Measurements from ENCODE around the gene NAA16.
"Not testable (repeated sequence)": the region's sequence is repeated elsewhere in the genome, so short reads cannot be mapped to it uniquely, and the experiment has no call there.

Gene NAA16

GRCh38 chr13:41405367-41405766 is 94.3 kb downstream of the NAA16 start:
- no peak for DNase-seq (ENCODE audit: extremely low read depth in 1 of 2, low read depth in 1 of 2)

DNA sequence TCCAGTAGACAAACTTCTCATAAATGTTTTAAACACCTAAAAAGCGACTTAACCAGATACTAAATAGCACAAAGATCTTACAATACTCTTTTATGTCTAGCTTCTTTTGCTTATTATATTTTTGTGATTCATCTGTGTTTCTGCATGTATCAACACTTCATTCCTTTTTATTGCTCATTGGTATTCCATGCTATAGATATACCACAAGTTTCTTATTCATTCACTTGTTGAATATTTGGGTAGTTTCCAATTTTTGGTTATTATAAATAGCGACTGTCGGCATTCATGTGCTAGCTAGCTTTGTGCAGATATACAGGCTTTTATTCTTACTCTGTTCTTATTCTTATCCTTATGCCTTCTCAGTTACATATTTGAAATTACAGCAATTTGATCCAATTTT is 96.3 kb downstream of the NAA16 start:
- no peak for DNase-seq (ENCODE audit: extremely low read depth in 1 of 2, low read depth in 1 of 2)

DNA sequence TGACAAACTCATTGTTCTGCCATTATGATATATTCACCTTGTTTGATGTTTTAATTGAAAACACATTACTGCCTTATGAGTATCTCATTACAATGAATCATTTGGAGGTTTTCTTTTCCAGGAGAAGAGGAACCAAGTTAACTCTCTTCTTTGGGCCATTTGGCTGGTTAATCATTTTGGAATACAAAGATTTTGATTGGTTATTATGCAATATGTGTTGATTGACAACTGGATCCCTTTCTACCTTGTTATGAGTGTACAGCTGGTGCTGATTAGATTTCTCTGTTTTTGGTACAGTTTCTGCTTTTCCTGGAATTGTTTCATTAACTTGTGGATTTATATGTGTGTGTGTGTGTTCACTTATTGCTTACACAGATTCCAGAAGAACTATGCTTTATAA is 97.1 kb downstream of the NAA16 start:
- DNase-seq (ENCODE audit: extremely low read depth in 1 of 2, low read depth in 1 of 2), result no peak

DNA sequence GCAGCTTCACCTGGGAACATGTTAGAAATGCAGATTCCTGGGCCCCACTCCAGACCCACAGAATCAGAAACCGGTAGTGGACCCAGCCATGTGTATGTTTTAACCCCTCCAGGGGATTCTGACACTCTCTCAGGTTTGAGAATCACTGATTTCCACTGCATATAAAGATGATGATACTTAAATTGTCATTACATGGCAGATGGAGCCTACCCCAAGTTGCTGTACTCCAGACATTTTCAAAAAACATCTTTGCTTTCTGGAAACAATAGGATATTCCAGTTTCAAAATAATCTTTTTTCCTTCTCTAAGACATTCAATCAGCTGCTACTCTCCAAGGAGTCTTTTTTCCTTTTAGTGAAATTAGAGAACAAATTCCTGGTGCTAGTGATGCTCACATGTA is 97.7 kb downstream of the NAA16 start:
- no peak for DNase-seq (ENCODE audit: extremely low read depth in 1 of 2, low read depth in 1 of 2)

- no peak for DNase-seq (ENCODE audit: extremely low read depth in 1 of 2, low read depth in 1 of 2)
Measured at GRCh38 chr13:41409611-41410010, 98.5 kb downstream of the NAA16 start.

DNA sequence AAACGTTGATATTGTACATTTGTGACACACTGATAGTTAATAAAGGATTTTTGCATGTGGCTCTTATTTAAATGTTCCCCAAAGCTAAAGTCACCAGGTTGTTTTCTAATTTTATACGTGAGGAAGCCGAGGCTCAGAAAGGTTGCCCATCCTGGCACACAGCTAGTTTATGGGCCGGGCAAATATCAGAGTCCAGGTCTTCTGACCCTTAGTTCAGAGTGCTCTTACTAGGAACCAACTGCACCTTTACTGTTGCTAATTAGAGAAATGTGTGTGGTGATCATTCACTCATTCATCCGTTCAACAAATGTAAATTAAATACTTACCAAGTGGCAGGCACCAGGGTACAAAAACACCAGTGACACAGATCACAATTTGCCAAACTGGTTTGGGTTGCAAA is 100.0 kb downstream of the NAA16 start:
- DNase-seq (ENCODE audit: extremely low read depth in 1 of 2, low read depth in 1 of 2), result no peak

GRCh38 chr13:41411522-41411921 is 100.5 kb downstream of the NAA16 start:
- no peak for DNase-seq (ENCODE audit: extremely low read depth in 1 of 2, low read depth in 1 of 2)

DNA sequence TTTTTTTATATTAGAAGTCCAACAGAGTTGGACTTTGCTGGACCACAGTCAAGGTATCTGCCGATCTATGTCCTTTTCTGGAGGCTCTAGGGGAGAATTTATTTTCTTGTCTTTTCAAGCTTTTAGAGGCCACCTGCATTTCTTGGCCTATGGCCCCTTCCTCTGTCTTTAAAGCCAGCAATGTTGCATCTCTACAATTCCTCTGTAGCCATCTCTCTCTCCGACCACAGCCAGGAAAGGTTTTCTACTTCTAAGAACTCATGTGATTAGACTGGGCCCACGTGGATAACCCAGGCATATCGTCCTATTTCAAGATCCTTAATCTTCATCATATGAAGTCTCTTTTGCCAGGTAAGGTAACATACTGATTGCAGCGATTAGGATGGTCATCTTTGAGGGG is 102.8 kb downstream of the NAA16 start:
- no peak for DNase-seq (ENCODE audit: extremely low read depth in 1 of 2, low read depth in 1 of 2)

GRCh38 chr13:41416276-41416675 is 105.2 kb downstream of the NAA16 start:
- no peak for DNase-seq (ENCODE audit: extremely low read depth in 1 of 2, low read depth in 1 of 2)

- no peak for DNase-seq (ENCODE audit: extremely low read depth in 1 of 2, low read depth in 1 of 2)
Measured at GRCh38 chr13:41418027-41418426, 107.0 kb downstream of the NAA16 start.

DNA sequence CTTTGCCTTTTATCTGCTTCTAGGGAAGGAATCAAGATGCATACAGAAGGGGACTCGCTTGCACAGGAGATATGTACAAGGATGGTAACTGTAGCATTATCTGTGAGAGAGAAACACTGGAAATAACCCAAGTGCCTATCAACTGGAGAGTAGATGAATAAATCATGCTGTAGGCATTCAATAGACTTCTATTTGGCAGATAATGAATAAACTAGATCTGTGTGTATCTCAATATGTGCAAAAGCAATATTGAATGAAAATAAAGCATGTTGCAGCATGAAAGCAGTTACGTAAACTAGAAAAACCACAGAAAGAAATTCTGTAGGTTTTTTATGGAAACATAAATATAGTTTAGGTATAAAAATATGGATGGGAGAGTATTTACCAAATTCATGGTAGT is 107.7 kb downstream of the NAA16 start:
- no peak for DNase-seq (ENCODE audit: extremely low read depth in 1 of 2, low read depth in 1 of 2)

DNA sequence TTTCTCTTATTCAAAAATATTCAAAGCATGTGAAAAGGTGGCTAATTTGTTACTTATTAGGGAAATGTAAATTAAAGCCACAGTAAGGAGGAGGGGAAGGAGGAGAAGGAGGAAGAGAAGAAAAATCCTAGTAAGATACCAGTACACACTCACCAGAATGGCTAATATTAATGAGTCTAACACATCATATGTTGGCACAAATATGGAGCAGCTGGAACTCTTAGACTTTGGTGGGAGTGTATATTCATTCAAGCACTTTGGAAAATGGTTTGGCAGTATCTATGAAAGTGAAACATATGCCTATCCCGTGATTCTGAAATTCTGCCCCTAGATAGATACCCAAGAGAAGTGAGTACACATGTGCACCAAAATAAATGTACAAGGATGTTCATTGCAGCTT is 108.1 kb downstream of the NAA16 start:
- DNase-seq (ENCODE audit: extremely low read depth in 1 of 2, low read depth in 1 of 2), result no peak

- no peak for DNase-seq (ENCODE audit: extremely low read depth in 1 of 2, low read depth in 1 of 2)
Measured at GRCh38 chr13:41420146-41420545, 109.1 kb downstream of the NAA16 start.

DNA sequence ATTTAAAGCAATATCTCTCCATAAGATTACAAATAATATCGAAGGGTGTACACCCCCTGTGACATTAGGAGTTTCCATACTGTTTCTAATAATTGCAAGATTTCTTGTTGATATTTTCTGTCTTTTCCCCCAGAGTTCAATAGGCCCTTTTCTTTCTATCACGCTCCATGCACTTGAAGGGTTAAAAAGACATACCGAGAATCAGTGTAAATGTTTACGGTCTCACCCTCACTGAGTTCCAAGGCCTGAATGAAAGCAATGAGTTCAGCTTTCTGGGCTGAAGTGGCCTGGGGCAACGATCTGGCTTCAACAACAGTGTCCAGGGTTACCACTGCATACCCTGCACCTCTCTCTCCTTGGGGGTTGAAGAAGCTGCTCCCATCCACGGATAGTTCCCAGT is 110.3 kb downstream of the NAA16 start:
- DNase-seq (ENCODE audit: extremely low read depth in 1 of 2, low read depth in 1 of 2), result not testable (repeated sequence)

DNA sequence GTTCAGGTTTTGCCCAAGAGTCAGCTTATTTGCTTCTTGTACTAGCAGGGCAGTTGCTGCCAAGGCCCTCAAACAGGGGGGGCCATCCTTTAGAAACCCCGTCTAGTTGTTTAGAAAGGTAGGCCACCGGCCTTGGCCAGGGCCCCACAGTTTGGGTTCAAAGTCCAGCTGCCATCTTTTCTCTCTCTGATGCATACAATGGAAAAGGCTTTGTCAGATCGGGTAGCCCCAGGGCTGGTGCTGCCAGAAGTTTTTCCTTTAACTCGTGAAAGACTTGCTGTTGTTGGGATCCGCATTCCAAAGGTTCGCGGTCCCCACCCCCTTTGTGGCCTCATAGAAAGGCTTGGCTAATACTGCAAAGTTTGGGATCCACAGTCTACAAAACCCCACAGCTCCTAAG is 110.9 kb downstream of the NAA16 start:
- DNase-seq (ENCODE audit: extremely low read depth in 1 of 2, low read depth in 1 of 2), result not testable (repeated sequence)

DNA sequence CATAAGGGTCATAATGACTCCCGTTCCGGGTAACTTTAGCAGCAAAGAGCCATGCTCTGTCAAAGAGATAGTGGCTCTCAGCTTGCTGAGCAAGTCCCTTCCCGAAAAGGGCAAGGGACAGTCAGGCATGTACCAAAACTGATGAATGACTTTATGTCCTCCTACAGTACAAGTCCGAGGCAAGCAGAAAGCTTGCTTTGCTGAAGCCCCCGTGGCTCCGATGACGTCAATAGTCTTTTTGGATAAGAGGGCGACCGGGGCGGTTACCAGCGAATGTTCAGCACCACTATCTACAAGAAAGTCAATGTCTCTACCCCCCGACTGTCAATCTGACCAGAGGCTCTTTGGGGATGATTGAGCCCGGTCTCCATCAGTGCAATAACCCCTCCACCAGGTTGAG is 112.2 kb downstream of the NAA16 start:
- DNase-seq (ENCODE audit: extremely low read depth in 1 of 2, low read depth in 1 of 2), result not testable (repeated sequence)

DNA sequence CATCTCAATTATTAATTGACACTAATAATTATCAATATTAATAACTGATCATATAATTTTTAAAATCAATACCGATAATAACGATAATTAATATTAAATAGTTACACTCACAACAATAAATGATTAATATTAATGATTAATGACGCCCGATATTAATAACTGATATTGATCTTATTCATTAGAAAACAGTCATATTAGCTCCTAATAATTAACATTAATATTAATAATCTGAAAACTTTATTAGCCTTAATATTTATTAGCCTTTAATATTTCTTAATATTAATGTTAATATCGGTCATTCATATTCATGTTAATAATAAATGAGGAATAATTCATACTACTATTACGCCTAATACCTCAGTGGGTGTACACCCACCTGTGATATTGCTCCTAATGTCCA is 113.6 kb downstream of the NAA16 start:
- not testable (repeated sequence) for DNase-seq (ENCODE audit: extremely low read depth in 1 of 2, low read depth in 1 of 2)

GRCh38 chr13:41426047-41426446 is 115.0 kb downstream of the NAA16 start:
- no peak for DNase-seq (ENCODE audit: extremely low read depth in 1 of 2, low read depth in 1 of 2)

All from stimulated activated CD8-positive, alpha-beta memory T cell treated with anti-CD3 and anti-CD28 coated beads, Interleukin-7, amount 100 ng/mL, for 48 hours (primary cell).